ENCODE data around the gene GYPC.

Gene GYPC

GRCh38 chr2:126736133-126736874 is 80.3 kb downstream of the GYPC start:
- DNase-seq (ENCODE audit: low read depth in 2 of 2), result peak; percentile 5 to 23
- TF ChIP-seq, protein P1, sequence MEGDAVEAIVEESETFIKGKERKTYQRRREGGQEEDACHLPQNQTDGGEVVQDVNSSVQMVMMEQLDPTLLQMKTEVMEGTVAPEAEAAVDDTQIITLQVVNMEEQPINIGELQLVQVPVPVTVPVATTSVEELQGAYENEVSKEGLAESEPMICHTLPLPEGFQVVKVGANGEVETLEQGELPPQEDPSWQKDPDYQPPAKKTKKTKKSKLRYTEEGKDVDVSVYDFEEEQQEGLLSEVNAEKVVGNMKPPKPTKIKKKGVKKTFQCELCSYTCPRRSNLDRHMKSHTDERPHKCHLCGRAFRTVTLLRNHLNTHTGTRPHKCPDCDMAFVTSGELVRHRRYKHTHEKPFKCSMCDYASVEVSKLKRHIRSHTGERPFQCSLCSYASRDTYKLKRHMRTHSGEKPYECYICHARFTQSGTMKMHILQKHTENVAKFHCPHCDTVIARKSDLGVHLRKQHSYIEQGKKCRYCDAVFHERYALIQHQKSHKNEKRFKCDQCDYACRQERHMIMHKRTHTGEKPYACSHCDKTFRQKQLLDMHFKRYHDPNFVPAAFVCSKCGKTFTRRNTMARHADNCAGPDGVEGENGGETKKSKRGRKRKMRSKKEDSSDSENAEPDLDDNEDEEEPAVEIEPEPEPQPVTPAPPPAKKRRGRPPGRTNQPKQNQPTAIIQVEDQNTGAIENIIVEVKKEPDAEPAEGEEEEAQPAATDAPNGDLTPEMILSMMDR (IDR thresholded peaks at IDR 0.05; ENCODE audit: low read depth, low read length), result no peak

GRCh38 chr2:126739141-126739540 is 83.2 kb downstream of the GYPC start:
- TF ChIP-seq, protein P1 (IDR thresholded peaks at IDR 0.05; ENCODE audit: low read depth, low read length), result no peak
- no peak overlapping the region for H3K4me3 ChIP-seq (replicated peaks in 1 of 2; ENCODE audit: low read depth in 2 of 2, low read length in 2 of 2)
- DNase-seq (ENCODE audit: low read depth in 2 of 2), result no peak

More at GRCh38 chr2:126736133-126736874, 80.3 kb downstream of the GYPC start:
- H3K4me3 ChIP-seq (replicated peaks in 1 of 2; ENCODE audit: low read depth in 2 of 2, low read length in 2 of 2), result no peak overlapping the region

DNA sequence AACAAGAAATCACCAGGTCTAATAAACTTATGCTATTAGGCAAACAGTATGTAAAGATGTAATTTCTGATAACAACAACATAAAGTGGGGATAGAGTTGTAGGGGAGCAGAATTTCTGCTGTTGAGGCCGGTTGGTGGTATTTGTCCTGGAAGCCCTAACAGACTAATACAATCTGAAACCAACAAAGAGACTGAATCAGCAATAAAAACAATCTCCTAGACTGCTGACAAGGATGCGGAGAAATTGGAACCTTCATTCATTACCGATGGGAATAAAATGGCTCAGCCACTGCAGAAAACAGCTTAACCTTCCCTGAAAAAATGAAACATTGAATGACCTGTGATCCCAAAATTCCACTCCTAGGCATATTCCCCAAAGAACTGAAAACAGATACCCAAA is 88.7 kb downstream of the GYPC start:
- DNase-seq (ENCODE audit: low read depth in 2 of 2), result no peak
- TF ChIP-seq, protein P1 (IDR thresholded peaks at IDR 0.05; ENCODE audit: low read depth, low read length), result no peak
- no peak overlapping the region for H3K4me3 ChIP-seq (replicated peaks in 1 of 2; ENCODE audit: low read depth in 2 of 2, low read length in 2 of 2)
